HEK293 (cell line): Measurements from ENCODE around the gene INSM1.

Experiments used
- CTCF ChIP-seq: fragments of 450-650 bp; formaldehyde crosslinking; IDR thresholded peaks from 2 replicates; pipeline ENCODE4 v1.5.1; 2016; ENCODE audit warnings: missing biosample characterization, missing genetic modification characterization
- REST ChIP-seq: fragments of 450-650 bp; formaldehyde crosslinking; IDR thresholded peaks from 2 replicates; pipeline ENCODE4 v1.5.1; 2016; ENCODE audit warnings: missing biosample characterization, missing genetic modification characterization
- ZNF585B ChIP-seq: fragments of 450-650 bp; formaldehyde crosslinking; IDR thresholded peaks from 2 replicates; pipeline ENCODE4 v1.5.1; 2016; ENCODE audit warnings: missing biosample characterization, missing genetic modification characterization

- no peak for TF ChIP-seq CTCF (tag by site-specific recombination)
- TF ChIP-seq ZNF585B (tag by site-specific recombination): no peak
- no peak for TF ChIP-seq REST (tag by site-specific recombination)
Observed at GRCh38 chr20:20344476-20344875, 23.4 kb upstream of the INSM1 start.
